Calu3 (cell line): ENCODE measurements around the gene KIF26B. TPM values are rescaled to one million over a fixed set of nuclear protein-coding genes. Genes with fewer than 3 reads are reported as not detected.

Experiments
- BruUV-seq: library from RNA; stranded (reverse); fragments of 400-500 nt; replicated peaks from 2 replicates; lab custom pipeline; 2021; lab: Mats Ljungman, UMichigan
- CTCF ChIA-PET: fragments of 300-600 bp; sonication (Branson Sonifier 250); formaldehyde crosslinking; loops from one replicate; lab custom pipeline; 2022; ENCODE audit warnings: antibody characterized with exemption; lab: Charles Lee
- DNase-seq: peaks from one replicate; pipeline ENCODE4 v3.0.0; 2022
- H3K27ac Mint-ChIP-seq: one replicate; pipeline ENCODE4 v1.8.0; 2022; ENCODE audit warnings: mixed read lengths; ENCODE audit not compliant: unreplicated experiment
- H3K27me3 Mint-ChIP-seq: one replicate; pipeline ENCODE4 v1.8.0; 2022; ENCODE audit warnings: mixed read lengths; ENCODE audit not compliant: unreplicated experiment
- H3K36me3 Mint-ChIP-seq: one replicate; pipeline ENCODE4 v1.8.0; 2022; ENCODE audit warnings: mild to moderate bottlenecking, moderate library complexity, mixed read lengths; ENCODE audit not compliant: insufficient read depth, unreplicated experiment
- H3K4me1 Mint-ChIP-seq: one replicate; pipeline ENCODE4 v1.8.0; 2022; ENCODE audit warnings: mild to moderate bottlenecking, low read depth, mixed read lengths; ENCODE audit not compliant: unreplicated experiment
- H3K4me3 Mint-ChIP-seq: one replicate; pipeline ENCODE4 v1.8.0; 2022; ENCODE audit warnings: mild to moderate bottlenecking, low read depth, moderate library complexity, mixed read lengths; ENCODE audit not compliant: unreplicated experiment
- H3K9me3 Mint-ChIP-seq: one replicate; pipeline ENCODE4 v1.8.0; 2022; ENCODE audit warnings: low read depth, mixed read lengths; ENCODE audit not compliant: unreplicated experiment
- intact Hi-C: fragments of 100-400 bp; cut with micrococcal nuclease; formaldehyde crosslinking; loops from one replicate; pipeline ENCODE4 v1.10.0; 2022; ENCODE audit not compliant: unreplicated experiment
- total RNA-seq: library from RNA; stranded (reverse); gene quantifications from 2 replicates; pipeline ENCODE4 v1.2.3, GENCODE V29; 2022
- TF ChIP-seq, protein P1 (sequence below): fragments of 200-600 bp; IDR thresholded peaks from one replicate; pipeline ENCODE4 v1.8.0; 2022; ENCODE audit warnings: antibody characterized with exemption; ENCODE audit not compliant: unreplicated experiment

KIF26B gene
- total RNA-seq, 1 experiment from 2014 or later: 1.1 TPM

DNA sequence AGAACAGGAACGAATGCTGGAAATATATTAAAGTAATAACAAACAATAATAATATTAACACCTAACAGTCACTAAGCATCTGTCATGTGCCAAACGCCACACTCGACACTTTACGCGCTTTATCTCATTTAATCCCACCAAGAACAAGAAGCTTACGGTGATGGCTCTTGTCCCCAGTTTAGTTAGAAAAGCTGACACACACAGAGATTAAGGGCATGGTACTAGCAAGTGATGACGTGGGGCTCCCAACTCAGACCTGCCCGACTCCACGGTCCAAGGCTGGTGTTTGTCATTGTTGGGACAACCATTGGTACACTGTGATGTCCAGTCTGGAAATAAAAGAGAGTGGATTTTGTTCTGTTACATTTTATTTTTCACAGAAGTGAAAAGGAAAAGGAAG lies 41.1 kb upstream of the KIF26B start:
- H3K4me1 Mint-ChIP-seq: peaks cover 10% of the 10 kb centered on the region
- TF ChIP-seq, protein P1, sequence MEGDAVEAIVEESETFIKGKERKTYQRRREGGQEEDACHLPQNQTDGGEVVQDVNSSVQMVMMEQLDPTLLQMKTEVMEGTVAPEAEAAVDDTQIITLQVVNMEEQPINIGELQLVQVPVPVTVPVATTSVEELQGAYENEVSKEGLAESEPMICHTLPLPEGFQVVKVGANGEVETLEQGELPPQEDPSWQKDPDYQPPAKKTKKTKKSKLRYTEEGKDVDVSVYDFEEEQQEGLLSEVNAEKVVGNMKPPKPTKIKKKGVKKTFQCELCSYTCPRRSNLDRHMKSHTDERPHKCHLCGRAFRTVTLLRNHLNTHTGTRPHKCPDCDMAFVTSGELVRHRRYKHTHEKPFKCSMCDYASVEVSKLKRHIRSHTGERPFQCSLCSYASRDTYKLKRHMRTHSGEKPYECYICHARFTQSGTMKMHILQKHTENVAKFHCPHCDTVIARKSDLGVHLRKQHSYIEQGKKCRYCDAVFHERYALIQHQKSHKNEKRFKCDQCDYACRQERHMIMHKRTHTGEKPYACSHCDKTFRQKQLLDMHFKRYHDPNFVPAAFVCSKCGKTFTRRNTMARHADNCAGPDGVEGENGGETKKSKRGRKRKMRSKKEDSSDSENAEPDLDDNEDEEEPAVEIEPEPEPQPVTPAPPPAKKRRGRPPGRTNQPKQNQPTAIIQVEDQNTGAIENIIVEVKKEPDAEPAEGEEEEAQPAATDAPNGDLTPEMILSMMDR: no peak
- intact Hi-C loops: no loop called here
- no TSS peak for BruUV-seq
- H3K4me3 Mint-ChIP-seq: no peak overlapping the region
- no peaks in the 10 kb centered on the region for H3K36me3 Mint-ChIP-seq
- DNase-seq: no peak
- CTCF ChIA-PET: interaction anchor here (0.7 kb wide), 1 partner anchor 1470 kb away, joined by 3 read pairs; no protein-coding TSS in a partner anchor
- no peak overlapping the region for H3K27ac Mint-ChIP-seq
- no peaks in the 10 kb centered on the region for H3K9me3 Mint-ChIP-seq
- H3K27me3 Mint-ChIP-seq: no peaks in the 10 kb centered on the region

- Mint-ChIP-seq H3K27ac (no peak overlapping the region), H3K27me3 (no peaks in the 10 kb centered on the region), H3K4me3 (no peak overlapping the region), H3K9me3 (no peaks in the 10 kb centered on the region), H3K4me1 (peaks cover 7% of the 10 kb centered on the region), H3K36me3 (no peaks in the 10 kb centered on the region)
- CTCF ChIA-PET: no interaction called here
- no peak for DNase-seq
- no TSS peak for BruUV-seq
- TF ChIP-seq, protein P1: no peak
- intact Hi-C loops: no loop called here
These were observed 38.7 kb upstream of the KIF26B start for GRCh38 chr1:245116131-245116530.

GRCh38 chr1:245116751-245117150 lies 38.0 kb upstream of the KIF26B start:
- peaks cover 1% of the 10 kb centered on the region for H3K4me1 Mint-ChIP-seq
- CTCF ChIA-PET: no interaction called here
- H3K4me3 Mint-ChIP-seq: no peak overlapping the region
- no peaks in the 10 kb centered on the region for H3K9me3 Mint-ChIP-seq
- no peaks in the 10 kb centered on the region for H3K36me3 Mint-ChIP-seq
- no peaks in the 10 kb centered on the region for H3K27me3 Mint-ChIP-seq
- H3K27ac Mint-ChIP-seq: no peak overlapping the region
- DNase-seq: no peak
- BruUV-seq: no TSS peak
- TF ChIP-seq, protein P1: no peak
- intact Hi-C loops: no loop called here

GRCh38 chr1:245118066-245118465 lies 36.7 kb upstream of the KIF26B start:
- CTCF ChIA-PET: no interaction called here
- Mint-ChIP-seq H3K27me3 (no peaks in the 10 kb centered on the region), H3K27ac (no peak overlapping the region), H3K36me3 (no peaks in the 10 kb centered on the region), H3K4me1 (no peaks in the 10 kb centered on the region), H3K9me3 (no peaks in the 10 kb centered on the region), H3K4me3 (no peak overlapping the region)
- TF ChIP-seq, protein P1: no peak
- no TSS peak for BruUV-seq
- DNase-seq: no peak
- intact Hi-C loops: no loop called here
